ENCODE results near the gene NIN. TPM values are rescaled to one million over a fixed set of nuclear protein-coding genes. Genes with fewer than 3 reads are reported as not detected.
A peak's percentile ranks its signal among the peaks of the same experiment; 100 is the strongest.

NIN gene
- total RNA-seq, 2 experiments from 2014 or later, result 104 TPM

- no peaks in the 10 kb centered on the region for H3K27me3 Mint-ChIP-seq (ENCODE audit: low read depth)
- ChIA-PET CTCF (interaction anchor here (1.0 to 2.9 kb wide), 4 partner anchors 8 to 22 kb away, joined by 3 to 21 read pairs (median 4); no protein-coding TSS in a partner anchor), POLR2A (no interaction called here)
- peaks cover 43% of the 10 kb centered on the region for H3K4me1 Mint-ChIP-seq (ENCODE audit: low read depth)
- H3K27ac Mint-ChIP-seq, result no peak overlapping the region
- H3K4me3 Mint-ChIP-seq, result no peak overlapping the region
- H3K36me3 Mint-ChIP-seq (ENCODE audit: low read depth), result no peaks in the 10 kb centered on the region
- ATAC-seq (no peak), DNase-seq (no peak)
- no peaks in the 10 kb centered on the region for H3K9me3 Mint-ChIP-seq (ENCODE audit: insufficient read depth)
These were observed 7.0 kb upstream of the NIN start for GRCh38 chr14:50837850-50838470.

- Mint-ChIP-seq H3K27me3 (ENCODE audit: low read depth) (no peaks in the 10 kb centered on the region), H3K4me3 (no peak overlapping the region), H3K4me1 (ENCODE audit: low read depth) (peaks cover 47% of the 10 kb centered on the region), H3K36me3 (ENCODE audit: low read depth) (no peaks in the 10 kb centered on the region), H3K9me3 (ENCODE audit: insufficient read depth) (no peaks in the 10 kb centered on the region), H3K27ac (no peak overlapping the region)
- ChIA-PET POLR2A (interaction anchor here (1.1 kb wide), 1 partner anchor 43 kb away, joined by 3 read pairs; no protein-coding TSS in a partner anchor), CTCF (no interaction called here)
- no peak for ATAC-seq
- no peak for DNase-seq
These were observed 6.3 kb upstream of the NIN start for GRCh38 chr14:50837271-50837670.

- Mint-ChIP-seq H3K27ac (no peak overlapping the region), H3K4me1 (ENCODE audit: low read depth) (peaks cover 54% of the 10 kb centered on the region), H3K4me3 (no peak overlapping the region), H3K9me3 (ENCODE audit: insufficient read depth) (no peaks in the 10 kb centered on the region), H3K36me3 (ENCODE audit: low read depth) (no peaks in the 10 kb centered on the region), H3K27me3 (ENCODE audit: low read depth) (no peaks in the 10 kb centered on the region)
- POLR2A ChIA-PET, result interaction anchor here (1.1 kb wide), 1 partner anchor 43 kb away, joined by 3 read pairs; no protein-coding TSS in a partner anchor
- DNase-seq, result no peak
- no peak for ATAC-seq
- CTCF ChIA-PET, result no interaction called here
These were observed 5.6 kb upstream of the NIN start for GRCh38 chr14:50836515-50836914.

GRCh38 chr14:50835280-50835679 lies 4.3 kb upstream of the NIN start:
- Mint-ChIP-seq H3K4me1 (ENCODE audit: low read depth) (peaks cover 57% of the 10 kb centered on the region), H3K9me3 (ENCODE audit: insufficient read depth) (no peaks in the 10 kb centered on the region), H3K27ac (peak overlapping the region; percentile 55), H3K27me3 (ENCODE audit: low read depth) (no peaks in the 10 kb centered on the region), H3K4me3 (no peak overlapping the region), H3K36me3 (ENCODE audit: low read depth) (no peaks in the 10 kb centered on the region)
- ChIA-PET POLR2A (interaction anchor here (0.7 to 0.9 kb wide), 2 partner anchors 25 to 1101 kb away, joined by 3 read pairs; no protein-coding TSS in a partner anchor), CTCF (interaction anchor here (16.3 kb wide), 1 partner anchor 24 kb away, joined by 204 read pairs; no protein-coding TSS in a partner anchor)
- ATAC-seq (no peak), DNase-seq (peak; percentile 42)

- ChIA-PET POLR2A (interaction anchor here (0.7 to 1.7 kb wide), 3 partner anchors 13 to 1101 kb away, joined by 3 to 4 read pairs (median 3); no protein-coding TSS in a partner anchor), CTCF (interaction anchor here (16.3 kb wide), 1 partner anchor 25 kb away, joined by 204 read pairs; no protein-coding TSS in a partner anchor)
- Mint-ChIP-seq H3K27ac (no peak overlapping the region), H3K27me3 (ENCODE audit: low read depth) (no peaks in the 10 kb centered on the region), H3K36me3 (ENCODE audit: low read depth) (peaks cover 1% of the 10 kb centered on the region), H3K4me1 (ENCODE audit: low read depth) (peaks cover 54% of the 10 kb centered on the region), H3K4me3 (no peak overlapping the region), H3K9me3 (ENCODE audit: insufficient read depth) (no peaks in the 10 kb centered on the region)
- DNase-seq (no peak), ATAC-seq (no peak)
These were observed 3.9 kb upstream of the NIN start for GRCh38 chr14:50834802-50835276.

GRCh38 chr14:50832935-50833630 lies 2.1 kb upstream of the NIN start:
- ChIA-PET POLR2A (interaction anchor here (1.7 kb wide), 1 partner anchor 11 kb away, joined by 4 read pairs; no protein-coding TSS in a partner anchor), CTCF (interaction anchor here (0.8 to 16.3 kb wide), 3 partner anchors 13 to 26 kb away, joined by 3 to 204 read pairs (median 4); no protein-coding TSS in a partner anchor)
- ATAC-seq (no peak), DNase-seq (no peak)
- peaks cover 18% of the 10 kb centered on the region for H3K36me3 Mint-ChIP-seq (ENCODE audit: low read depth)
- H3K4me1 Mint-ChIP-seq (ENCODE audit: low read depth), result peaks cover 56% of the 10 kb centered on the region
- H3K27me3 Mint-ChIP-seq (ENCODE audit: low read depth), result no peaks in the 10 kb centered on the region
- no peak overlapping the region for H3K4me3 Mint-ChIP-seq
- no peak overlapping the region for H3K27ac Mint-ChIP-seq
- H3K9me3 Mint-ChIP-seq (ENCODE audit: insufficient read depth), result no peaks in the 10 kb centered on the region

GRCh38 chr14:50831726-50832168 lies 785 bp upstream of the NIN start:
- H3K27ac Mint-ChIP-seq, result peak overlapping the region; percentile 94
- ATAC-seq, result no peak
- POLR2A ChIA-PET, result interaction anchor here (0.7 to 3.7 kb wide), 8 partner anchors 10 to 520 kb away, joined by 3 to 40 read pairs (median 6); partner anchors contain the start of genes DMAC2L and L2HGDH
- CTCF ChIA-PET, result interaction anchor here (1.0 to 16.3 kb wide), 5 partner anchors 8 to 54 kb away, joined by 3 to 204 read pairs (median 4); no protein-coding TSS in a partner anchor
- H3K4me3 Mint-ChIP-seq, result peak overlapping the region; percentile 91
- H3K36me3 Mint-ChIP-seq (ENCODE audit: low read depth), result peaks cover 24% of the 10 kb centered on the region
- H3K4me1 Mint-ChIP-seq (ENCODE audit: low read depth), result peaks cover 62% of the 10 kb centered on the region
- no peaks in the 10 kb centered on the region for H3K9me3 Mint-ChIP-seq (ENCODE audit: insufficient read depth)
- H3K27me3 Mint-ChIP-seq (ENCODE audit: low read depth), result no peaks in the 10 kb centered on the region
- DNase-seq, result no peak

- peaks cover 35% of the 10 kb centered on the region for H3K36me3 Mint-ChIP-seq (ENCODE audit: low read depth)
- H3K4me1 Mint-ChIP-seq (ENCODE audit: low read depth), result peaks cover 68% of the 10 kb centered on the region
- ChIA-PET POLR2A (interaction anchor here (0.8 to 3.7 kb wide), 11 partner anchors 8 to 518 kb away, joined by 3 to 40 read pairs (median 5); partner anchors contain the start of genes DMAC2L and L2HGDH), CTCF (interaction anchor here (0.9 to 16.3 kb wide), 12 partner anchors 9 to 93 kb away, joined by 3 to 204 read pairs (median 5); no protein-coding TSS in a partner anchor)
- peak overlapping the region; percentile 75 for H3K27ac Mint-ChIP-seq
- no peaks in the 10 kb centered on the region for H3K9me3 Mint-ChIP-seq (ENCODE audit: insufficient read depth)
- no peaks in the 10 kb centered on the region for H3K27me3 Mint-ChIP-seq (ENCODE audit: low read depth)
- peak overlapping the region; percentile 92 for H3K4me3 Mint-ChIP-seq
- DNase-seq, result peak; percentile 73
- peak; percentile 54 for ATAC-seq
These were observed 674 bp downstream of the NIN start for GRCh38 chr14:50830044-50830931.

GRCh38 chr14:50829489-50830043 lies 1.4 kb downstream of the NIN start:
- DNase-seq (no peak), ATAC-seq (no peak)
- Mint-ChIP-seq H3K36me3 (ENCODE audit: low read depth) (peaks cover 41% of the 10 kb centered on the region), H3K4me3 (peak overlapping the region; percentile 92), H3K27me3 (ENCODE audit: low read depth) (no peaks in the 10 kb centered on the region), H3K4me1 (ENCODE audit: low read depth) (peaks cover 68% of the 10 kb centered on the region), H3K27ac (peak overlapping the region; percentile 75), H3K9me3 (ENCODE audit: insufficient read depth) (no peaks in the 10 kb centered on the region)
- ChIA-PET CTCF (interaction anchor here (0.7 to 16.3 kb wide), 13 partner anchors 9 to 508 kb away, joined by 3 to 204 read pairs (median 5); no protein-coding TSS in a partner anchor), POLR2A (interaction anchor here (1.1 to 3.7 kb wide), 7 partner anchors 8 to 45 kb away, joined by 3 to 40 read pairs (median 7); no protein-coding TSS in a partner anchor)

- DNase-seq (no peak), ATAC-seq (no peak)
- Mint-ChIP-seq H3K27ac (no peak overlapping the region), H3K36me3 (ENCODE audit: low read depth) (peaks cover 42% of the 10 kb centered on the region), H3K27me3 (ENCODE audit: low read depth) (no peaks in the 10 kb centered on the region), H3K4me1 (ENCODE audit: low read depth) (peaks cover 70% of the 10 kb centered on the region), H3K9me3 (ENCODE audit: insufficient read depth) (no peaks in the 10 kb centered on the region), H3K4me3 (peak overlapping the region; percentile 92)
- ChIA-PET POLR2A (interaction anchor here (1.1 to 3.7 kb wide), 4 partner anchors 10 to 44 kb away, joined by 3 to 40 read pairs (median 6); no protein-coding TSS in a partner anchor), CTCF (interaction anchor here (0.7 to 16.3 kb wide), 17 partner anchors 9 to 508 kb away, joined by 3 to 204 read pairs (median 4); no protein-coding TSS in a partner anchor)
These were observed 2.1 kb downstream of the NIN start for GRCh38 chr14:50828721-50829488.

Data from activated CD8-positive, alpha-beta T cell treated with anti-CD3 and anti-CD28 coated beads, Interleukin-2, amount 10 ng/mL, durations not matched to agents 7 days and 5 days (primary cell).